Measurements from ENCODE around the gene NAP1L1. TPM values are rescaled to one million over a fixed set of nuclear protein-coding genes. Genes with fewer than 3 reads are reported as not detected.

Gene NAP1L1
- total RNA-seq, 1 donor from 2014 or later, result 473 TPM

DNA sequence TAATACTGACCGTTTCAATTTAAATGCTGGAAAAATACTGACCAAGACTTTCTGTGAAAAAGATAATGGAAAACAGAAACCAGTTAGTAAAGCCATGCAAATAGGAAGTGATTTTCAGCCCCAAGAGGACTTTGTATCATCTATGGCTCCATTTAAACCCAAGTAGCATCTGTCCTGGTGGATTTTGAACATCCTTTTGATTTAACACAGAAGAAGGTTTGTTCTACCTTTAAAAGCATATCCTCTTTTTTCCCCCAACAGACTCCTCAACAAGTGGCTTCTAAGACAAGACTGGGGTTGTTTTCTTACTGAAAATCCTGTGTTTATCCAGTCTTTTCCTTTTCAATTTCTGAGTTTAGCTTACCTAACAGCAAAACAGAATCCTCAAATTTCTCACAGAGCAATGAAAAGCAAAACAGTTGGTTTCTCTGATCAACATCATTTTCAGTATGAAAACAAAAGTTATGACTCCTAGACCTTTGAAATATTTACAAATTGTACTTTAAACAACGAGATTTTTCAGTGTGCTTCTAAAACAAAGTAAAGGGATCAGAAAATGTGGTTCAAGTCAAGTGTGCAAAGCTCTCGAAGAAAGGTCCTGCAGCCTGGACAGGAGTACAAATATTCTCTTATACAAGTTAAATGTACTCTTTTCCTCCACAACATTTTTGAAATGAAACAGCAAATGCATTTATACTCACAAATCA is 55.8 kb downstream of the NAP1L1 start:
- no peak for DNase-seq (ENCODE audit: low read depth)
- TF ChIP-seq, protein P1, sequence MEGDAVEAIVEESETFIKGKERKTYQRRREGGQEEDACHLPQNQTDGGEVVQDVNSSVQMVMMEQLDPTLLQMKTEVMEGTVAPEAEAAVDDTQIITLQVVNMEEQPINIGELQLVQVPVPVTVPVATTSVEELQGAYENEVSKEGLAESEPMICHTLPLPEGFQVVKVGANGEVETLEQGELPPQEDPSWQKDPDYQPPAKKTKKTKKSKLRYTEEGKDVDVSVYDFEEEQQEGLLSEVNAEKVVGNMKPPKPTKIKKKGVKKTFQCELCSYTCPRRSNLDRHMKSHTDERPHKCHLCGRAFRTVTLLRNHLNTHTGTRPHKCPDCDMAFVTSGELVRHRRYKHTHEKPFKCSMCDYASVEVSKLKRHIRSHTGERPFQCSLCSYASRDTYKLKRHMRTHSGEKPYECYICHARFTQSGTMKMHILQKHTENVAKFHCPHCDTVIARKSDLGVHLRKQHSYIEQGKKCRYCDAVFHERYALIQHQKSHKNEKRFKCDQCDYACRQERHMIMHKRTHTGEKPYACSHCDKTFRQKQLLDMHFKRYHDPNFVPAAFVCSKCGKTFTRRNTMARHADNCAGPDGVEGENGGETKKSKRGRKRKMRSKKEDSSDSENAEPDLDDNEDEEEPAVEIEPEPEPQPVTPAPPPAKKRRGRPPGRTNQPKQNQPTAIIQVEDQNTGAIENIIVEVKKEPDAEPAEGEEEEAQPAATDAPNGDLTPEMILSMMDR (conservative IDR thresholded peaks at IDR 0.05; ENCODE audit: low read depth, low read length), result no peak
- peak overlapping the region; percentile 96 for H3K4me3 ChIP-seq (ENCODE audit: low read depth, low read length)

DNA sequence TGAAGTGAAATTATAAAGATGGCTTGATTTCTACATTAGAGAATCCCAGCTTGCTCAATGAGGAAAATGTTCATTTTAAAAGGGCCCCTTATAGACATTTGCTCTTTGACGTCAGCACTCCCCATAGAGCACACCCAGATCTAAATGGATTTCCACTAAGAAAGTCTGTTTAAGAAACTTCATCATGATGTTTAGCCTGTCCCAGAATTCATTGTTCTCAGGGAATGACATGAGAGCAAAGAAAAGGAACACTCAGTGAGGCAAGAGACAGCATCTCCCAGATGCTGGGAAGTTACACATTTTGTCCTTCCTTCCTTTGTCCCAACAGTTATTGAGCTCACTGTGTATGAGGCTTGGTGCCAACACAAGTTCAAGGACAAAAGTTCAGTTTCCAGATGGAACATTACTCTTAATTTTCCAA is 57.8 kb downstream of the NAP1L1 start:
- DNase-seq (ENCODE audit: low read depth), result no peak
- no peak overlapping the region for H3K4me3 ChIP-seq (ENCODE audit: low read depth, low read length)
- TF ChIP-seq, protein P1 (conservative IDR thresholded peaks at IDR 0.05; ENCODE audit: low read depth, low read length), result no peak

DNA sequence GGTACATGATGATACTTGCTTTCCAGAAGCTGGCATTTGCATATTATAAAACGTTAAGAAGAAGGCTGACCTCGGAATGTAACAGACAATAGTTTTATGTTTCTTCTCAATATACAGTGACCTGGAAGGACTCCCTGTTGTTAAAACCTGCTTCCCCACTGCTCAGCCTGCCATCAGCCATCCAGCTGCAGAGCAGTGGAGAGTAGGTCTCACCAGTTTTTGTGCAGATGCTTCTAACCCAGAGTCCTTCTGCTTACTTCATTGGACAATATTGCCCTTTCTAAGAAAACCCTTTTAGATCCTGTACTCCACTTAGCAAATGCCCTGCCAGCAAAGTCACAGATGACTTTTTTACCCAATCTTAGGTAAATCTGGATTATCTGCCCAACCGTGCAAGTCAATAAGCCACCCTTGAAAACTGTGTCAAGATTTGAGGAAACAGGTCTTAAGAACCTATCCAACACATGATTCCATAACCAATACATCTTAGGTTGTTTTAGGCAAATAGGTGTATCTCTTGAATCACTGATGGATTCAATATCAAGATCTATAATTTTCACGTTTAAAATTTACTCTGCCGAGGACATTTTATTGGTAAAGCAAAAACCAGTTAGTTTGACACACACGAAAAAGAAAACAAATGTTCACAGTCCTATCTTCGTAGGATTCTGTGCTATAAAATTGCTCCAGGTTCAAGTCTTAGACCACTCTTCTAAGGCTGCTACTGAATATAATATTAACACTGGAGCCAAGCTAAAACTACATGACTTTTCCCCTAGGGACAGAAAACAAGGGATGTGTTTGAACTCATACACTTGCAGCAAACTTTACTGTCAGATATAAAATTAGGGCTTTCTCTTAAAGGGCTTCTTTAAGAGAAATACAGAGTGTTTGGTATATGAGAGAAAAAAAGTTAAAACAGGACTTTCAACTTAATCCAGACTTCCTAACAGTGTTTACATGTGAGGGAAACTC is 58.6 kb downstream of the NAP1L1 start:
- no peak for DNase-seq (ENCODE audit: low read depth)
- no peak overlapping the region for H3K4me3 ChIP-seq (ENCODE audit: low read depth, low read length)
- TF ChIP-seq, protein P1 (conservative IDR thresholded peaks at IDR 0.05; ENCODE audit: low read depth, low read length), result no peak

DNA sequence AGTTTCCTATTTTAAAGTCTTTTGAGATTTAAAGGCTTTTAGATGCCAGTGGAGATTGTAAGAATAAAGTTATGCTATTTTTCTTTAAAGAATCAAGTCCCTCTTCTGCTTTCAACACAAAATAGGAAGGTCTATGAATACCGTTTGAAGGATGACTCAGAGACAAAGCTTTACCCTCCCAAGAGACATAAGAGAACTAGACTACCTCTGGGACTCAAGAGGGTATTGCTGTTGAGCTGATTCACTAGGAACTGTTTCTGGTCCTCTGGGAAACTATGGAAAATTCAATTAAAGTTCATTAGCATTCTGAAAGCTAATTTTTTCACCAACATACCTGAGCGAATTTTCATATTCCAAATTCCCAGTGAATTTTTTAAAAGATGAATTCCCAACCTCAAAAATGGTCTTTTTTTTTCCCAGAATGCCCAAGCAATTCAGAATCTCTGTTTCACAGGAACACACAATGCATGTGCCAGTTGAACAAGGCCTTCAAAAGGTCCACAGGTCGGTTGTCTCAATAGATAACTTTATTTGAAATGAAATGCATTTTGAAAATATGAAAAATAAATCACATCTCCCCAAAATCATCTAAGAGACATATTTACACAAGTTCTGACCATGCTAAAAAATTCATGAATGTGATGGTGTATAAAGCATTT is 59.4 kb downstream of the NAP1L1 start:
- H3K4me3 ChIP-seq (ENCODE audit: low read depth, low read length), result no peak overlapping the region
- TF ChIP-seq, protein P1 (conservative IDR thresholded peaks at IDR 0.05; ENCODE audit: low read depth, low read length), result no peak
- no peak for DNase-seq (ENCODE audit: low read depth)

DNA sequence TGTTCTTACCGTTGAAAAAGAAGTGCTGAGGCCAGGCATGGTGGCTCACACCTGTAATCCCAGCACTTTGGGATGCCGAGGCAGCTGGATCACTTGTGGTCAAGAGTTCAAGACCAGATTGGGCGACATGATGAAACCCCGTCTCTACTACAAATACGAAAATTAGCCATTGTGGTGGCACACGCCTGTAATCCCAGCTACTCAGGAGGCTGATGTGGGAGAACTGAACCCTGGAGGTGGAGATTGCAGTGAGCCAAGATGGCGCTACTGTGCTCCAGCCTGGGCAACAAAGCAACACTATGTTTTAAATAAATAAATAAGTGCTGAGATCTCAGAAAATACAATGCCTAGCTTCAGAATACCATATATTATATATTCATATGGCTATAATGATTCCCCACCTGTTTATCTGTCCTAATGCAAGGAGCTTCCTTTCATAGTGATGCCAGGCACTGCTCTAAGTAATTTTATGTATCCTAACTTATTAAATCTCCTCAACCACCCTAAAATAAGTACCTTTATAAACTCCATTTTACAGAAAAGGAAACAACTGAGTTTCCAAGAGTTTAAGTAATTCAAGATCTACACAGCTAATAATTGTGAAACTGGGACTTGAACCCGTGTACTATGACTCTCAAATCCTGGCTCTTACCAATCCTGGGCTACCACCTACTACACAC is 60.2 kb downstream of the NAP1L1 start:
- DNase-seq (ENCODE audit: low read depth), result no peak
- H3K4me3 ChIP-seq (ENCODE audit: low read depth, low read length), result no peak overlapping the region
- TF ChIP-seq, protein P1 (conservative IDR thresholded peaks at IDR 0.05; ENCODE audit: low read depth, low read length), result no peak

DNA sequence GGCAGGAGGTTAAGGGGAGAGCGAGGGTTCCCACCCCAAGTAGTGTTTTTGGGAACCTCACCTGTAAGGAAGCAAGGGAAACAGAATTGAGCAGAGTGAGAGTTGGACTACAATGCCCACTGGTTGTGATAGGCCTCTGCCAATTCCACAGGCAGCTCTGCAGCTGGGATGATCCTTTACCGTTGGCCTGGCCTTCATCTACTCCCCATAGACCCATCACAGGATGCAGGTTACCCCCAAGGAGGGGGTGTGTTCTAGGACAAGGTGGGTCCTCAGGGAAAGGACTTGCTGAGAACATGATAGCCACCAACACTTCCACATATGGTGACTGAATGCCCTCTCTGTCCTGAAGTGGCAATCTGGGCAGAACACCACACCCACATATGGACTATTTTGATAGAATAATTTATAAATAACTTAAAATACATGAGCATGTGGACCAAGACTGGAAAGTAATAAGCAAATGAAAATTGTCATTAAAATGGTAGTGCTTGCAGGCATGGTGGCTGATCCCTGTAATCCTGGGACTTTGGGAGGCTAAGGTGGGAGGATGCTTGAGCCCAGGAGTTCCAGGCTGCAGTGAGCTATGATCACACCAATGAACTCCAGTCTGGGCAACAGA is 61.3 kb downstream of the NAP1L1 start:
- TF ChIP-seq, protein P1 (conservative IDR thresholded peaks at IDR 0.05; ENCODE audit: low read depth, low read length), result no peak
- no peak for DNase-seq (ENCODE audit: low read depth)
- no peak overlapping the region for H3K4me3 ChIP-seq (ENCODE audit: low read depth, low read length)
